WERI-Rb-1 (cell line): ENCODE results near the gene PIAS1.

Source experiments
- DNase-seq: peaks from one replicate; pipeline ENCODE4 v3.0.0-alpha.2; 2020
- H3K27ac ChIP-seq: fragments of 250-450 bp; sonication (Bioruptor Pico); 2 replicates; pipeline ENCODE4 v1.5.1; 2020; ENCODE audit warnings: mild to moderate bottlenecking, moderate library complexity
- H3K27me3 ChIP-seq: fragments of 250-450 bp; sonication (Bioruptor Pico); 2 replicates; pipeline ENCODE4 v1.5.1; 2021; ENCODE audit warnings: mild to moderate bottlenecking, low read depth, moderate library complexity; ENCODE audit not compliant: insufficient read depth, severe bottlenecking
- H3K36me3 ChIP-seq: fragments of 250-450 bp; sonication (Bioruptor Pico); 2 replicates; pipeline ENCODE4 v1.5.1; 2020; ENCODE audit warnings: mild to moderate bottlenecking, moderate library complexity
- H3K4me3 ChIP-seq: 2 replicates; pipeline ENCODE4 v1.5.1; 2011; ENCODE audit warnings: low read depth, mild to moderate bottlenecking, control low read depth, low read length
- H3K9me3 ChIP-seq: fragments of 250-450 bp; sonication (Bioruptor Pico); 2 replicates; pipeline ENCODE4 v1.5.1; 2021; ENCODE audit warnings: mild to moderate bottlenecking, moderate library complexity; ENCODE audit not compliant: severe bottlenecking
- CTCF ChIP-seq: IDR thresholded peaks from 2 replicates; pipeline ENCODE4 v1.5.1; 2011; ENCODE audit warnings: low read depth, mild to moderate bottlenecking, control low read depth, inconsistent platforms, low read length

PIAS1 gene

GRCh38 chr15:68195336-68196112, 141.4 kb downstream of the PIAS1 start:
- no peak overlapping the region for H3K27ac ChIP-seq
- DNase-seq: no peak
- TF ChIP-seq CTCF: no peak
- H3K36me3 ChIP-seq: peaks cover 19% of the 10 kb centered on the region
- no peak overlapping the region for H3K4me3 ChIP-seq
- no peaks in the 10 kb centered on the region for H3K9me3 ChIP-seq
- no peaks in the 10 kb centered on the region for H3K27me3 ChIP-seq

- Histone ChIP-seq H3K27me3 (no peaks in the 10 kb centered on the region), H3K27ac (no peak overlapping the region), H3K9me3 (no peaks in the 10 kb centered on the region), H3K4me3 (no peak overlapping the region), H3K36me3 (peaks cover 19% of the 10 kb centered on the region)
- no peak for TF ChIP-seq CTCF
- no peak for DNase-seq
Observed at GRCh38 chr15:68196445-68197169, 142.5 kb downstream of the PIAS1 start.

- no peaks in the 10 kb centered on the region for H3K9me3 ChIP-seq
- H3K27me3 ChIP-seq: no peaks in the 10 kb centered on the region
- DNase-seq: no peak
- H3K27ac ChIP-seq: no peak overlapping the region
- H3K36me3 ChIP-seq: peaks cover 17% of the 10 kb centered on the region
- no peak for TF ChIP-seq CTCF
- no peak overlapping the region for H3K4me3 ChIP-seq
Observed at GRCh38 chr15:68197170-68197492, 143.0 kb downstream of the PIAS1 start.

- H3K27ac ChIP-seq: no peak overlapping the region
- no peak for TF ChIP-seq CTCF
- DNase-seq: no peak
- H3K27me3 ChIP-seq: no peaks in the 10 kb centered on the region
- H3K36me3 ChIP-seq: peaks cover 10% of the 10 kb centered on the region
- no peak overlapping the region for H3K4me3 ChIP-seq
- H3K9me3 ChIP-seq: no peaks in the 10 kb centered on the region
Observed at GRCh38 chr15:68197661-68198437, 143.7 kb downstream of the PIAS1 start.

- Histone ChIP-seq H3K27me3 (no peaks in the 10 kb centered on the region), H3K36me3 (no peaks in the 10 kb centered on the region), H3K27ac (no peak overlapping the region), H3K4me3 (no peak overlapping the region), H3K9me3 (no peaks in the 10 kb centered on the region)
- no peak for DNase-seq
- TF ChIP-seq CTCF: no peak
Observed at GRCh38 chr15:68199340-68199739, 145.2 kb downstream of the PIAS1 start.
